Right renal pelvis (tissue), 4 donors: Measurements from ENCODE around the gene SCAF11. TPM values are rescaled to one million over a fixed set of nuclear protein-coding genes. Genes with fewer than 3 reads are reported as not detected.
"Not testable (repeated sequence)": the region's sequence is repeated elsewhere in the genome, so short reads cannot be mapped to it uniquely, and the experiment has no call there.

ENCODE experiments used
- DNase-seq, 4 donors: peaks; one replicate each; pipeline ENCODE4 v3.0.0-alpha.2; 2013; ENCODE audit warnings: low read depth in 4 of 4, low spot score in 3 of 4, missing footprints in 1 of 4
- polyA plus RNA-seq, 4 donors: library from polyadenylated mRNA; unstranded; fragments of 120-200 nt; gene quantifications; one replicate each; pipeline ENCODE4 v1.2.1, GENCODE V29; 2013; ENCODE audit not compliant: insufficient read length in 4 of 4

Gene SCAF11
- 100 to 1,000 TPM in 3 of 4 donors, 10 to 100 TPM in 1; 93.7 to 122 (median 107) TPM for polyA plus RNA-seq

DNA sequence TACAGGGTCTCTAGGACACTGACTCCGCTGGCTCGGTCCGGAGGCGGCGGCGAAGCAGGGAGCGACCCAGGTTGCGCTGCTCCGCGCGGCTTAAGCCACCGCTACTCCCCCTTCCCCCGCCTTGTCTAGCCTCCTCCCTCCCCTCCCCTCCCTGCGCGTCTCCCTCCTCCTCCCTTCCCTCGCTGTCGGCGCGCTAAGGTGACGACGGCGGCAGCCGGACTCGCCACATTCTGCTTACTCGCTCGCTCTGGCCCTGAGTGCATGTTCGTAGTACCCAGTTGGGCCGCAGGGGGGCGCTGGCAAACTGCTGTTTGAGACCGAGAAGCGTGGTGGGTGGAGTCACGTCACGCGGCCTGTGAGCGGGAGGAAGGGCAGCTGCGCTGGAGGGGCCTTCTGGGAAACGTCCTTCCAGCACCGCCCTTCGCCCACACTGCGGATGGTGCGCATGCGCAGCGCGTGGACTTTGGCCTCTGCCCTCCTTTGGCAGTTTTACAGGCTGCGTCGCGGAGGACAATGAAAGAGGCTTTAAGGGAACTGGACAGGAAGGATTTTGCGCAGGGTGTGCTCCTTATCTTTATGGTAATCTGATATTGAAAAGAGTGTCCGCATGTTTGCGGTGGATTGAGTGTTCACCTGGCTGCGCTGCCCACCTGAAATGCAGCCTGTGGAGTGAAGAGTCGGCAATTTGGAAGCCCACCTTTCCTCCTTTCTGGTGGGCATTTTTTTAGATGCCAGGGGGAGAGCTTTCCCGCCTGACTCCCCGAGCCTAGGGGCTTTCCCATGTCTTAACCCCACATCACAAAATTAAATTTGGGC is at the start of gene SCAF11:
Gene SCAF11, minus strand, starts transcription at position 107 of the 816 bp plus-strand sequence. CDS start 26,407 bp downstream, outside the sequence.
- peak; percentile 100 for DNase-seq

DNA sequence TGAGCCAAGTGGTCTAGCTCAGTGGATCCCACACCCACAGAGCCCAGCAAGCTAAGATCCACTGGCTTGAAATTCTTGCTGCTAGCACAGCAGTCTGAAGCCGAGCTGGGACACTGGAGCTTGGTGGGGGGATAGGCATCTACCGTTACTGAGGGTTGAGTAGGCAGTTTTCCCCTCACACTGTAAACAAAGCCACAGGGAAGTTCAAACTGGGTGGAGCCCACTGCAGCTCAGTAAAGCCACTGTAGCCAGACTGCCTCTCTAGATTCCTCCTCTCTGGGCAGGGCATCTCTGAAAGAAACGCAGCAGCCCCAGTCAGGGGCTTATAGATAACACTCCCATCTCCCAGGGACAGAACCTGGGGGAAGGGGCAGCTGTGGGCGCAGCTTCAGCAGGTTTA is 46.7 kb upstream of the SCAF11 start:
- not testable (repeated sequence) for DNase-seq

GRCh38 chr12:46027172-46027571 is 36.8 kb upstream of the SCAF11 start:
- no peak for DNase-seq

GRCh38 chr12:46024099-46024498 is 33.7 kb upstream of the SCAF11 start:
- no peak for DNase-seq

- DNase-seq: no peak
Observed at GRCh38 chr12:46020768-46021167, 30.4 kb upstream of the SCAF11 start.

GRCh38 chr12:46018712-46019111 is 28.3 kb upstream of the SCAF11 start:
- not testable (repeated sequence) for DNase-seq

- DNase-seq: not testable (repeated sequence)
Observed at GRCh38 chr12:46017866-46018375, 27.5 kb upstream of the SCAF11 start.

DNA sequence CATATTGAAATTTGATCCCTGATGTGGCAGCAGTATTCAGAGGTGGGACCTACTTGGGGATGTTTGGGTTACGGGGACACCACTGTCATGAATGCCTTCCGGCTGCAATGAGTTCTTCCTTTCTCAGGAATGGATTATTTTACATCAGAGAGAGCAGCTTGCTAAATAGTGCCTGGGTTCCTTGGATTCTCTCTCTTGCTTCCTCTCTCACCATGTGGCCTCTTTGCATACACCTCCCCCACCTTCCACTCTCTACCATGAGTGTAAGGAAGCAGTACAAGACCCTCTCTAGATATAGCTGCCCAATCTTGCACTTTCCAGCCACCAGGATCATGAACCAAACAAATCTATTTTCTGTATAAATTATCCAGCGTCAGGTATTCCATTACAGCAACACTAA is 15.4 kb upstream of the SCAF11 start:
- DNase-seq: no peak

GRCh38 chr12:46005151-46005797 is 14.9 kb upstream of the SCAF11 start:
- no peak for DNase-seq

DNA sequence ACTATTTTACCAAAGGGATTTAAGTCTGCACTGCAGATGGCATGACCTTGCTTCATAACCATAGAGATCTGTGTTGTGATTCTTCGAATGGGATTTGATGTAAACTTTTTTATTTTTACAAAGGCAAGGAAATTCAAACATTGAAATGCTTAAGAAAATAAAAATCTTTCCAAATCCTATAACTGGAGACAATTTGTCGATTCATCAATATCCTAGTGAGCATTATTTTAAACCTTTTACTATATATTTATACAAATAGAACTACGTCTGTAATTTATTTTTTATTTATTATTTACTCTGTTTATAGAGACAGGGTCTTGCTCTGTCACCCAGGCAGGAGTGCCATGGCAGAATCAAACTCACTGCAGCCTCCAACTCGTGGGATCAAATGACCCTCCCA is 14.3 kb upstream of the SCAF11 start:
- DNase-seq: no peak

GRCh38 chr12:46000076-46000475 is 9.7 kb upstream of the SCAF11 start:
- DNase-seq: not testable (repeated sequence)

GRCh38 chr12:45994736-45995135 is 4.4 kb upstream of the SCAF11 start:
- no peak for DNase-seq

DNA sequence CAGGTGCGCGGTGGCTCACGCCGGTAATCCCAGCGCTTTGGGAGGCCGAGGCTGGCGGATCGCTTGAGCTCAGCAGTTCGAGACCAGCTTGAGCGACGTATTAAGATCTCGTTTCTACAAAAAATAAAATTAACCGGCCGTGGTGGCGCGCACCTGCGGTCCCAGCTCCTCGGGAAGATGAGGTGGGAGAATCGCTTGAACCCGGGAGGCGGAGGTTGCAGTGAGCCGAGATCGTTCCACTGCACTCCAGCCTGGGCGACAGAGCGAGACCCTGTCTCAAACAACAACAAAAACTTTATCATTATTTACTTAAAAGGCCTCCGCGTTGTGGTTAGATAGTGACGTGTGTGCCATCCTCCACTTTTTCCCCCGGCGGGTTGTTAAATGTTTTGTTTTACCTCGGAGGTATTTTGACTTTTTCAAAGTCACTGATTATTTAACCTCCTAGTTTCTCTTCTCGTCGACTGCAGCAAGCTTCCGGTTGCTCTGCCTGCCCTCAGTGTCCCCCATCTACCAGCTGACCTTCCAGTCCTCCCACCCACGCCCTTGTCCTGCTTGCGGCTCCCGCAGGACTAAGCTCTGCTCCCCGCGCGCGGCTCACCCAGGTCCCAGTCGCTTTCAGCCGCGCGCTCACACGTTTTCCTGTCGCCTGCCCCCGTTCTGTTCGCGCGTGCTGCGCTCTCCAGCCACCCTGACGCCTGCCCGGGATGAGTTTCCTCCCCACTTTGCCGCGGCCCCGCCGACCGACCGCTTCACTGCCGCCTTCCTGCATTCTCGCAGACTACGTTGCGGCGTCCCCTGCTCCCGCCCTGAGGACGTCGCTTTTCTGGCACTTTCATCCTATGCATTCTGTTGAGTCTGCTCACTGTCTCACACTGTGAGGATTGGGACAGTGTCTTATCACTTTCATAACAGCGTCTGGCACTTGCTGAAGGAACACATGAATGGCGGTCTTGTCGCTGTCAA is 1.2 kb upstream of the SCAF11 start:
- peak; percentile 32 to 56 (median 44) for DNase-seq

GRCh38 chr12:45989721-45990467 is 480 bp downstream of the SCAF11 start:
- peak; percentile 47 to 66 (median 56) for DNase-seq

- no peak for DNase-seq
Observed at GRCh38 chr12:45989287-45989686, 1.1 kb downstream of the SCAF11 start.

DNA sequence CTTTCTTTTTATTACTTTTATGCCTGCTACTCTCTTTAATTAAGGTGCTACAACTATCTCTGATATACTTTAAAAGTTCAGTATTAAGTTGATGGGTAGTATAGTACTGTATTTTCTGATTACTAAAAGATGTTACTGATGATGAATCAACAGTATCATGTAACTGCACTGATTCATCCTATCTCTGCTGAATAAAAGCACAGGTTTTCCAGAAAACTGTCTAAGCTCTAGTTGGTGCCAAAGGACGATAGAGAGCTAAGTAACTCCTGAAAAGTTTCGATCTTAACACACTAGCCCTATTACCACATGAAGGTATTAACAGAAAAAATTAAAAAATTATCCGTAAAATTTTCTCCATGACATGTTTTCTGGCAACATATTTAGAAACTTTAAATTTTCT is 2.1 kb downstream of the SCAF11 start:
- DNase-seq: no peak

DNA sequence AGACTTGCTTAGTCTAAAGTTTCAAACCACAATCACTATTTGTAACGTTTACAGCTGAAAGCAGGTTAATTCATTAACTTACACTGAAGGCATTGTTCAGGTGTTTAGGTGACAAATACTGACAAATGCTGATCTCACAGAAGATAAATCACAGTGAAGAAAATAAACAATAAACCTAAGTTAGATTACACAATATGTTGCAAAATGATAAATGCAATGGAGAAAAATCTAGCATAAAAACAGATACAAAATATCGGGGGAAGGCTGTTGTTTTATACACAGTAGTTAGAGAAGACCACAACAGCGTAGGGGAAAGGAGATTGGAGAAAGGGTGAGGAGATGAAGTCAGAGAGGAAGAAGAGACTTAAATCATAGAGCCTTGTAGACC is 3.0 kb downstream of the SCAF11 start:
- no peak for DNase-seq

GRCh38 chr12:45986641-45987339 is 3.6 kb downstream of the SCAF11 start:
- DNase-seq: no peak
